Breast epithelium (tissue), 3 donors: ENCODE measurements around the gene SLC8A2.

Source experiments
- POLR2A ChIP-seq: fragments of 450-650 bp; IDR thresholded peaks from one replicate; pipeline ENCODE4 v1.6.1; 2016; ENCODE audit warnings: antibody characterized with exemption, mild to moderate bottlenecking, moderate library complexity
- TF ChIP-seq, protein P1 (sequence below), 3 donors: fragments of 450-650 bp; IDR thresholded peaks; one replicate each; pipeline ENCODE4 v1.5.1; 2016 to 2017; ENCODE audit warnings: antibody characterized with exemption in 3 of 3, mild to moderate bottlenecking in 3 of 3, moderate library complexity in 3 of 3

DNA sequence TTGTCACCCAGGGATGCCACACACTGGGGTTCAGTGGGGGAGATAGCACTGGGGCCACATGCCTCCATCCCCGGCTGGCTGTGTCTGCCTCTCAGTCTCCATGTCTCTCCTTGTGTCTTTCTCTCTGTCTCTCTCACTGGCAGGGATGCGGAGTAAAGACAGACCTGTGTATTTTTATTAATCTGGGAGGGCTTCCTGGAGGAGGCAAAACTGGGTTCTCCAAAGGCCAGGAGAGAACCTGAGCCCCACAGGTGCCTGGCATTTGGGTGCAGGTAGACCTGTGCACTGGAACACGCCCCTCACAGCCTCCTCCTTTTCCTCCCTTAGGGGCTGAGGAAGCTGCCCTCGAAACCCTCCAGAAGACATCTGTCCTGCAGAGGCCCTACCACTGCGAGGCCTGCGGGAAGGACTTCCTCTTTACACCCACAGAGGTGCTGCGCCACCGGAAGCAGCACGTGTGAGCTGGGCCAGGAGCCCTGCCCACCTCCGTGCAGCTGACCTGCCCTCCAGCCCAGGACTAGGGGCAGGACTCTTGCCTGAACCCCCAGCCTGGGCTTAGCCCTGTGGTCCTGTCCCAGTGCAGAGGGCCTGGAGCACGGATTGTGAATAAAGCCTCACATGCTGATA lies 89.9 kb downstream of the SLC8A2 start:
- TF ChIP-seq, protein P1, sequence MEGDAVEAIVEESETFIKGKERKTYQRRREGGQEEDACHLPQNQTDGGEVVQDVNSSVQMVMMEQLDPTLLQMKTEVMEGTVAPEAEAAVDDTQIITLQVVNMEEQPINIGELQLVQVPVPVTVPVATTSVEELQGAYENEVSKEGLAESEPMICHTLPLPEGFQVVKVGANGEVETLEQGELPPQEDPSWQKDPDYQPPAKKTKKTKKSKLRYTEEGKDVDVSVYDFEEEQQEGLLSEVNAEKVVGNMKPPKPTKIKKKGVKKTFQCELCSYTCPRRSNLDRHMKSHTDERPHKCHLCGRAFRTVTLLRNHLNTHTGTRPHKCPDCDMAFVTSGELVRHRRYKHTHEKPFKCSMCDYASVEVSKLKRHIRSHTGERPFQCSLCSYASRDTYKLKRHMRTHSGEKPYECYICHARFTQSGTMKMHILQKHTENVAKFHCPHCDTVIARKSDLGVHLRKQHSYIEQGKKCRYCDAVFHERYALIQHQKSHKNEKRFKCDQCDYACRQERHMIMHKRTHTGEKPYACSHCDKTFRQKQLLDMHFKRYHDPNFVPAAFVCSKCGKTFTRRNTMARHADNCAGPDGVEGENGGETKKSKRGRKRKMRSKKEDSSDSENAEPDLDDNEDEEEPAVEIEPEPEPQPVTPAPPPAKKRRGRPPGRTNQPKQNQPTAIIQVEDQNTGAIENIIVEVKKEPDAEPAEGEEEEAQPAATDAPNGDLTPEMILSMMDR (IDR thresholded peaks at IDR 0.05): no peak
- no peak for TF ChIP-seq POLR2A
